Measurements from ENCODE around the gene ZNF585A.
"Not testable (repeated sequence)": the region's sequence is repeated elsewhere in the genome, so short reads cannot be mapped to it uniquely, and the experiment has no call there.

GRCh38 chr19:37186071-37186470, 13.6 kb upstream of the ZNF585A start:
- not testable (repeated sequence) for TF ChIP-seq EZH2 (IDR thresholded peaks at IDR 0.05; ENCODE audit: low read length); CTCF (optimal IDR thresholded peaks at IDR 0.05 in 1 of 3, IDR thresholded peaks at IDR 0.05 in 1 of 3, conservative IDR thresholded peaks at IDR 0.05 in 1 of 3; ENCODE audit: extremely low read depth in 1 of 3, insufficient read depth in 2 of 3, low read length in 3 of 3)
